K562 (cell line): ENCODE measurements around the gene TP73. TPM values are rescaled to one million over a fixed set of nuclear protein-coding genes. Genes with fewer than 3 reads are reported as not detected.

ENCODE experiments used
- ATAC-seq: fragments of 200-7000 bp; cut with Tn5 transposase; 3 replicates; pipeline ENCODE4 v1.9.1; 2020; ENCODE audit warnings: moderate library complexity
- BruUV-seq: library from RNA; stranded (reverse); fragments of 400-500 nt; replicated peaks from 2 replicates; lab custom pipeline; 2021; lab: Mats Ljungman, UMichigan
- CTCF ChIA-PET: fragments of 300-600 bp; formaldehyde crosslinking; extraction: SDS; loops from one replicate; lab custom pipeline; 2021; ENCODE audit warnings: low intra/inter-chr PET ratio; lab: Yijun Ruan, JAX
- POLR2A ChIA-PET: fragments of 300-600, 350-650 bp; sonication (Branson Sonifier 250); formaldehyde crosslinking; extraction: SDS; loops from one replicate; lab custom pipeline; 2021; ENCODE audit warnings: antibody characterized with exemption, inconsistent platforms; lab: Yijun Ruan, JAX
- DNase-seq, 4 experiments: peaks; one replicate each; pipeline versions ENCODE4 v3.0.0 to v3.0.0-alpha.2; 2011 to 2018; ENCODE audit warnings: low spot score in 3 of 4, mixed read lengths in 3 of 4; ENCODE audit errors: extremely low read depth in 1 of 4
- FAIRE-seq: peaks from 2 replicates; lab custom pipeline; 2011; peaks lifted over from hg19 to GRCh38; lab: Jason Lieb, UNC
- H2AFZ ChIP-seq: 2 replicates; pipeline ENCODE4 v1.6.0; 2011; ENCODE audit warnings: low read depth, low read length, control low read depth, inconsistent platforms
- H3K27ac ChIP-seq: fragments of 200-600 bp; 3 replicates; pipeline ENCODE4 v1.8.0; 2011; ENCODE audit warnings: low read depth, mild to moderate bottlenecking, control low read depth, inconsistent platforms, low read length, moderate library complexity, mixed read lengths; ENCODE audit errors: extremely low read depth
- H3K27me3 ChIP-seq, 2 experiments: fragments of 300-600 bp in 1 of 2; 2 replicates in 1 of 2; 3 replicates in 1 of 2; pipeline versions ENCODE4 v1.6.0 to v1.8.0; 2011; ENCODE audit warnings: inconsistent platforms in 2 of 2, low read length in 2 of 2, mild to moderate bottlenecking in 1 of 2, mixed read lengths in 1 of 2, moderate library complexity in 1 of 2; ENCODE audit not compliant: control insufficient read depth in 2 of 2, insufficient read depth in 2 of 2
- H3K36me3 ChIP-seq: fragments of 300-600 bp; 3 replicates; pipeline ENCODE4 v1.8.0; 2011; ENCODE audit warnings: mild to moderate bottlenecking, low read length, inconsistent platforms; ENCODE audit not compliant: control insufficient read depth, insufficient read depth
- H3K4me1 ChIP-seq, 2 experiments: fragments of 200-600 bp in 1 of 2; replicated peaks in 1 of 2; 2 replicates in 1 of 2; 3 replicates in 1 of 2; pipeline versions ENCODE4 v1.5.1 to v1.8.0; 2011; ENCODE audit warnings: inconsistent platforms in 2 of 2, low read length in 2 of 2, mild to moderate bottlenecking in 1 of 2, mixed read lengths in 1 of 2, moderate library complexity in 1 of 2; ENCODE audit not compliant: control insufficient read depth in 2 of 2, insufficient read depth in 2 of 2
- H3K4me2 ChIP-seq: 2 replicates; pipeline ENCODE4 v1.6.1; 2011; ENCODE audit warnings: low read length, control low read depth, inconsistent platforms, mixed read lengths; ENCODE audit not compliant: insufficient read depth
- H3K4me3 ChIP-seq: fragments of 200-600 bp; sonication (generic), shearing (Covaris generic); 2 replicates; pipeline ENCODE4 v1.5.1; 2016; ENCODE audit warnings: control low read depth, inconsistent platforms
- H3K79me2 ChIP-seq: fragments of 200-600 bp; 3 replicates; pipeline ENCODE4 v1.8.0; 2011; ENCODE audit warnings: low read length, inconsistent platforms; ENCODE audit not compliant: control insufficient read depth, insufficient read depth
- H3K9ac ChIP-seq, 2 experiments: 2 replicates each; pipeline versions ENCODE4 v1.6.0 to v1.6.1; 2011; ENCODE audit warnings: low read depth in 2 of 2, low read length in 2 of 2, control low read depth in 1 of 2, inconsistent platforms in 1 of 2, mild to moderate bottlenecking in 1 of 2, mixed read lengths in 1 of 2; ENCODE audit not compliant: insufficient read depth in 1 of 2
- H3K9me1 ChIP-seq: one replicate; pipeline ENCODE4 v1.6.0; 2011; ENCODE audit warnings: inconsistent platforms, mild to moderate bottlenecking, low read length, moderate library complexity; ENCODE audit not compliant: control insufficient read depth, insufficient read depth
- H3K9me3 ChIP-seq: replicated peaks from 2 replicates; pipeline ENCODE4 v1.5.1; 2011; ENCODE audit warnings: low read depth, low read length, inconsistent platforms; ENCODE audit not compliant: control insufficient read depth, insufficient read depth
- H4K20me1 ChIP-seq: replicated peaks from 2 replicates; pipeline ENCODE4 v1.6.1; 2011; ENCODE audit warnings: low read length, inconsistent platforms, mixed read lengths; ENCODE audit not compliant: control insufficient read depth, insufficient read depth
- DDX20 ChIP-seq: fragments of 450-650 bp; IDR thresholded peaks from 2 replicates; pipeline ENCODE4 v1.6.1; 2016; ENCODE audit warnings: missing genetic modification characterization, low read depth, mild to moderate bottlenecking, missing compliant biosample characterization, moderate library complexity
- MCM2 ChIP-seq: fragments of 450-650 bp; IDR thresholded peaks from 2 replicates; pipeline ENCODE4 v1.6.1; 2017; ENCODE audit warnings: low read depth, mild to moderate bottlenecking
- NBN ChIP-seq: fragments of 450-650 bp; IDR thresholded peaks from 2 replicates; pipeline ENCODE4 v1.6.1; 2016; ENCODE audit warnings: low read depth, mild to moderate bottlenecking
- WGBS: fragments of 100-300 bp; shearing (Covaris generic); methylation state at CpG from one replicate; pipeline ENCODE4 v1.1.6; 2016; ENCODE audit warnings: low coverage, mixed read lengths; ENCODE audit not compliant: insufficient coverage; ENCODE audit errors: missing lambda C conversion rate; 5-methylcytosine and 5-hydroxymethylcytosine counted together
- in situ Hi-C: fragments of 300-500 bp; cut with MboI; formaldehyde crosslinking; loops from 4 replicates; pipeline ENCODE4 v1.15.0; 2018; ENCODE audit warnings: inconsistent platforms, mixed read lengths
- intact Hi-C: fragments of 100-400 bp; cut with micrococcal nuclease; formaldehyde crosslinking; loops from 2 replicates; pipeline ENCODE4 v1.14.2; 2022
- polyA plus RNA-seq, 8 experiments: library from polyadenylated mRNA; depleted of rRNA in 4 of 8; stranded (reverse) in 5 of 8; unstranded in 3 of 8; fragments of >200 nt; fragmentation: Nextera tagmentation in 2 of 8; fragmentation: Illumina TruSeq in 1 of 8; extraction: Ambion mirVana in 2 of 8; extraction: Trizol in 1 of 8; gene quantifications; 2 replicates each; pipeline versions ENCODE4 v1.2.1 to v1.2.3, GENCODE V29; 2011 to 2014; ENCODE audit warnings: inconsistent platforms in 1 of 8, missing spikeins in 1 of 8
- total RNA-seq, 7 experiments: library from RNA; depleted of rRNA in 6 of 7; stranded (reverse); fragments of >200 nt in 6 of 7; fragmentation: Illumina TruSeq in 2 of 7; extraction: Trizol in 2 of 7; gene quantifications; 2 replicates each; pipeline versions ENCODE4 v1.2.1 to v1.2.3, GENCODE V29; 2011 to 2021; ENCODE audit warnings: low replicate concordance in 1 of 7
- TF ChIP-seq, protein P1 (sequence below): fragments of 450-650 bp; IDR thresholded peaks from 2 replicates; pipeline ENCODE4 v1.6.1; 2016; ENCODE audit warnings: mild to moderate bottlenecking, moderate library complexity

The TP73 gene
- total and polyA plus RNA-seq, 9 of the 15 experiments (the other 6 are each of a cell fraction or from before 2014, with no cell fraction given), result 0.07 to 1.6 (median 0.40) TPM; not detected in 2

DNA sequence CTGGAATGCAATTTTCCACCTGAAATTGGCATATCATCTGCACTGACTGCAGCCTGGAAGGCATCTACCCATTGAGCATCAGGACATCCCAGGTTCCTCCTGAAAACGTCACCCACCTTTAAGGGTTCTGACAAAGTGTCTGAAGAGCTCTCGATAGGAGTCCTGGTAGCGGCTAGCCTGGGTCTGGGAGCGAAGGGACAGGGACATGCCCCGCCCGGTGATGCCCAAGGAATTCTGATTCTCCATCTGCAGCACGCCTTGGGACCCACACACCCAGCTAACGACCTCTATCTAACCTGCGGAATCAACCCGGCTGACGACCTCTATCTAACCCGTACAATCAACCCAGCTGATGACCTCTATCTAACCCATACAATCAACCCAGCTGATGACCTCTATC is 86.6 kb downstream of the TP73 start:
- in situ Hi-C loops, result no loop called here

More for the DNA sequence above, 86.6 kb downstream of the TP73 start:
- intact Hi-C loops, result no loop called here
- no peak overlapping the region for H3K9ac ChIP-seq
- H4K20me1 ChIP-seq, result peaks cover 5% of the 10 kb centered on the region; the same call in 1 of the 2 replicates
- H3K27me3 ChIP-seq, result no peaks in the 10 kb centered on the region
- DNase-seq, result no peak
- H3K9me1 ChIP-seq, result peaks cover 5% of the 10 kb centered on the region
- no peak for FAIRE-seq
- no peak overlapping the region for H3K27ac ChIP-seq
- CTCF ChIA-PET, result no interaction called here
- POLR2A ChIA-PET, result interaction anchor here (0.6 kb wide), 1 partner anchor 52 kb away, joined by 3 read pairs; no protein-coding TSS in a partner anchor
- peaks cover 82% of the 10 kb centered on the region; the same call in 2 of the 3 replicates for H3K36me3 ChIP-seq
- no peak overlapping the region for H3K4me3 ChIP-seq
- H3K4me2 ChIP-seq, result no peak overlapping the region
- H3K9me3 ChIP-seq, result no peaks in the 10 kb centered on the region
- no peak overlapping the region for H2AFZ ChIP-seq
- no peaks in the 10 kb centered on the region for H3K79me2 ChIP-seq
- 88% methylated on average over 12 of the region's 12 CpGs for WGBS
- no peak for ATAC-seq
- TSS peak; percentile 33 for BruUV-seq
- TF ChIP-seq DDX20 (tag), result no peak
- TF ChIP-seq MCM2, result no peak
- no peak for TF ChIP-seq NBN
- TF ChIP-seq, protein P1, sequence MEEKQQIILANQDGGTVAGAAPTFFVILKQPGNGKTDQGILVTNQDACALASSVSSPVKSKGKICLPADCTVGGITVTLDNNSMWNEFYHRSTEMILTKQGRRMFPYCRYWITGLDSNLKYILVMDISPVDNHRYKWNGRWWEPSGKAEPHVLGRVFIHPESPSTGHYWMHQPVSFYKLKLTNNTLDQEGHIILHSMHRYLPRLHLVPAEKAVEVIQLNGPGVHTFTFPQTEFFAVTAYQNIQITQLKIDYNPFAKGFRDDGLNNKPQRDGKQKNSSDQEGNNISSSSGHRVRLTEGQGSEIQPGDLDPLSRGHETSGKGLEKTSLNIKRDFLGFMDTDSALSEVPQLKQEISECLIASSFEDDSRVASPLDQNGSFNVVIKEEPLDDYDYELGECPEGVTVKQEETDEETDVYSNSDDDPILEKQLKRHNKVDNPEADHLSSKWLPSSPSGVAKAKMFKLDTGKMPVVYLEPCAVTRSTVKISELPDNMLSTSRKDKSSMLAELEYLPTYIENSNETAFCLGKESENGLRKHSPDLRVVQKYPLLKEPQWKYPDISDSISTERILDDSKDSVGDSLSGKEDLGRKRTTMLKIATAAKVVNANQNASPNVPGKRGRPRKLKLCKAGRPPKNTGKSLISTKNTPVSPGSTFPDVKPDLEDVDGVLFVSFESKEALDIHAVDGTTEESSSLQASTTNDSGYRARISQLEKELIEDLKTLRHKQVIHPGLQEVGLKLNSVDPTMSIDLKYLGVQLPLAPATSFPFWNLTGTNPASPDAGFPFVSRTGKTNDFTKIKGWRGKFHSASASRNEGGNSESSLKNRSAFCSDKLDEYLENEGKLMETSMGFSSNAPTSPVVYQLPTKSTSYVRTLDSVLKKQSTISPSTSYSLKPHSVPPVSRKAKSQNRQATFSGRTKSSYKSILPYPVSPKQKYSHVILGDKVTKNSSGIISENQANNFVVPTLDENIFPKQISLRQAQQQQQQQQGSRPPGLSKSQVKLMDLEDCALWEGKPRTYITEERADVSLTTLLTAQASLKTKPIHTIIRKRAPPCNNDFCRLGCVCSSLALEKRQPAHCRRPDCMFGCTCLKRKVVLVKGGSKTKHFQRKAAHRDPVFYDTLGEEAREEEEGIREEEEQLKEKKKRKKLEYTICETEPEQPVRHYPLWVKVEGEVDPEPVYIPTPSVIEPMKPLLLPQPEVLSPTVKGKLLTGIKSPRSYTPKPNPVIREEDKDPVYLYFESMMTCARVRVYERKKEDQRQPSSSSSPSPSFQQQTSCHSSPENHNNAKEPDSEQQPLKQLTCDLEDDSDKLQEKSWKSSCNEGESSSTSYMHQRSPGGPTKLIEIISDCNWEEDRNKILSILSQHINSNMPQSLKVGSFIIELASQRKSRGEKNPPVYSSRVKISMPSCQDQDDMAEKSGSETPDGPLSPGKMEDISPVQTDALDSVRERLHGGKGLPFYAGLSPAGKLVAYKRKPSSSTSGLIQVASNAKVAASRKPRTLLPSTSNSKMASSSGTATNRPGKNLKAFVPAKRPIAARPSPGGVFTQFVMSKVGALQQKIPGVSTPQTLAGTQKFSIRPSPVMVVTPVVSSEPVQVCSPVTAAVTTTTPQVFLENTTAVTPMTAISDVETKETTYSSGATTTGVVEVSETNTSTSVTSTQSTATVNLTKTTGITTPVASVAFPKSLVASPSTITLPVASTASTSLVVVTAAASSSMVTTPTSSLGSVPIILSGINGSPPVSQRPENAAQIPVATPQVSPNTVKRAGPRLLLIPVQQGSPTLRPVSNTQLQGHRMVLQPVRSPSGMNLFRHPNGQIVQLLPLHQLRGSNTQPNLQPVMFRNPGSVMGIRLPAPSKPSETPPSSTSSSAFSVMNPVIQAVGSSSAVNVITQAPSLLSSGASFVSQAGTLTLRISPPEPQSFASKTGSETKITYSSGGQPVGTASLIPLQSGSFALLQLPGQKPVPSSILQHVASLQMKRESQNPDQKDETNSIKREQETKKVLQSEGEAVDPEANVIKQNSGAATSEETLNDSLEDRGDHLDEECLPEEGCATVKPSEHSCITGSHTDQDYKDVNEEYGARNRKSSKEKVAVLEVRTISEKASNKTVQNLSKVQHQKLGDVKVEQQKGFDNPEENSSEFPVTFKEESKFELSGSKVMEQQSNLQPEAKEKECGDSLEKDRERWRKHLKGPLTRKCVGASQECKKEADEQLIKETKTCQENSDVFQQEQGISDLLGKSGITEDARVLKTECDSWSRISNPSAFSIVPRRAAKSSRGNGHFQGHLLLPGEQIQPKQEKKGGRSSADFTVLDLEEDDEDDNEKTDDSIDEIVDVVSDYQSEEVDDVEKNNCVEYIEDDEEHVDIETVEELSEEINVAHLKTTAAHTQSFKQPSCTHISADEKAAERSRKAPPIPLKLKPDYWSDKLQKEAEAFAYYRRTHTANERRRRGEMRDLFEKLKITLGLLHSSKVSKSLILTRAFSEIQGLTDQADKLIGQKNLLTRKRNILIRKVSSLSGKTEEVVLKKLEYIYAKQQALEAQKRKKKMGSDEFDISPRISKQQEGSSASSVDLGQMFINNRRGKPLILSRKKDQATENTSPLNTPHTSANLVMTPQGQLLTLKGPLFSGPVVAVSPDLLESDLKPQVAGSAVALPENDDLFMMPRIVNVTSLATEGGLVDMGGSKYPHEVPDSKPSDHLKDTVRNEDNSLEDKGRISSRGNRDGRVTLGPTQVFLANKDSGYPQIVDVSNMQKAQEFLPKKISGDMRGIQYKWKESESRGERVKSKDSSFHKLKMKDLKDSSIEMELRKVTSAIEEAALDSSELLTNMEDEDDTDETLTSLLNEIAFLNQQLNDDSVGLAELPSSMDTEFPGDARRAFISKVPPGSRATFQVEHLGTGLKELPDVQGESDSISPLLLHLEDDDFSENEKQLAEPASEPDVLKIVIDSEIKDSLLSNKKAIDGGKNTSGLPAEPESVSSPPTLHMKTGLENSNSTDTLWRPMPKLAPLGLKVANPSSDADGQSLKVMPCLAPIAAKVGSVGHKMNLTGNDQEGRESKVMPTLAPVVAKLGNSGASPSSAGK, result no peak
- peaks cover 0 to 38% of the 10 kb centered on the region in 2 experiments; a peak in 2 of 5 replicates for H3K4me1 ChIP-seq
